ENCODE data around the gene CCDC191. TPM values are rescaled to one million over a fixed set of nuclear protein-coding genes. Genes with fewer than 3 reads are reported as not detected.

The CCDC191 gene, protein sequence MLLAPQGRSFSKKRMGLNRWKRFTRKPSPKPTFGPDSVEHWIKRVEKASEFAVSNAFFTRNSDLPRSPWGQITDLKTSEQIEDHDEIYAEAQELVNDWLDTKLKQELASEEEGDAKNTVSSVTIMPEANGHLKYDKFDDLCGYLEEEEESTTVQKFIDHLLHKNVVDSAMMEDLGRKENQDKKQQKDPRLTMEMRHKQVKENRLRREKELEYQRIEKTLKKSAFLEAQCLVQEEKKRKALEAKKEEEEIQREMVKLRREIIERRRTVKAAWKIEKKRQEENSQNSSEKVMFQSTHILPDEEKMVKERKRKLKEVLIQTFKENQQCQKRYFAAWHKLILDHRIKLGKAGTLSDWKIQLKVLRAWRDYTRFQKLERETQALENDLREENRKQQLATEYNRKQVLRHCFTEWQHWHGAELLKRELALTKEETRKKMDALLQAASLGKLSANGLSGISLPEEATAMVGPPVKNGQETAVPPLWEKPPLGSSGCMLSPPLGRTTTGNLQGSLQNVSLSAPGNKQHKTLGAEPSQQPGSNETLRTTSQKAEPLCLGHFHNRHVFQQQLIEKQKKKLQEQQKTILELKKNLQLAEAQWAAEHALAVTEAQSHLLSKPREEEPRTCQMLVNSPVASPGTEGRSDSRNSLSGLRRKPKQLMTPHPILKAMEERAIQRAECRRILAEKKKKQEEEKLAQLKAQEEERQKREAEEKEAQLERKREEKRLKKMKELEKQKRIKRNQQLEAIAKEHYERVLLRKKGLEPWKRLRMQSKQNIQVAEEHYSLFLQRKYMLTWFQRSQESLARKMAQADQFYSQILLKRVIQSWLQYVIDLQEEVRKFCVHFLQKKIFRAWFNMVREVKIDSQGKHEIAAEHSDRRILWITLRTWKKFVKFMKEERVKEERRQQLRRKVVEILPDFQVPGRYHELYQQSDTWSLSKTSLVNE
- 4.5 and 5.4 TPM in 2 replicates for total RNA-seq
- long read RNA-seq, partial matches to known transcripts = 1 of 8 reads
- long read RNA-seq, other reads (novel, unspliced or antisense) = 7 of 8 reads

- Mint-ChIP-seq H3K4me1 (peaks cover 32% of the 10 kb centered on the region), H3K9me3 (no peaks in the 10 kb centered on the region), H3K27me3 (ENCODE audit: low read depth) (no peaks in the 10 kb centered on the region), H3K4me3 (peak within 1 kb of the TSS; percentile 94), H3K27ac (ENCODE audit: unreplicated experiment) (peak within 1 kb of the TSS; percentile 97), H3K36me3 (ENCODE audit: low read depth) (no peaks in the 10 kb centered on the region)
- DNase-seq (ENCODE audit: low read depth, low spot score) = peak; percentile 90
- TF ChIP-seq CTCF (conservative IDR thresholded peaks at IDR 0.05) = no peak
Measured at GRCh38 chr3:114056130-114057010, at the start of gene CCDC191, which contains the start of gene QTRT2. TSS of gene CCDC191 (minus strand) at chr3:114056526. CDS start at chr3:114056466, 60 bp downstream. TSS of gene QTRT2 (plus strand) at chr3:114056737. CDS start at chr3:114065258, 8,521 bp downstream.

DNA sequence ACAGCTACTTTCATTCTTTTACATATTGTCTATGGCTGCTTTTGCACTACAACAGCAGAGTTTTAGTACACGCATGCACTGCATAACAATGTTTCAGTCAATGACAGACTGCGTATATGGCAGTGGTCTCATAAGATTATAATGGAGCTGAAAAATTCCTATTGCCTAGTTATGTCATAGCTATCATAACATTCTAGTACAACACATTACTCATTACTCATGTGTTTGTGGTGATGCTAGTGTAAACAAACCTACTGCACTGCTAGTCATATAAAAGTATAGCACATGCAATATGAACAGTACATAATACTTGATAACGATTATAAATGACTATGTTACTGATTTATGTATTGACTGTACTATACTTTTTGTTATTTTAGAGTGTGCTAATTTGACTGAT lies 48.1 kb upstream of the CCDC191 start:
- TF ChIP-seq CTCF (conservative IDR thresholded peaks at IDR 0.05) = no peak
- DNase-seq (ENCODE audit: low read depth, low spot score) = no peak
- no peaks in the 10 kb centered on the region for H3K27me3 Mint-ChIP-seq (ENCODE audit: low read depth)
- no peak overlapping the region for H3K27ac Mint-ChIP-seq (ENCODE audit: unreplicated experiment)
- H3K4me3 Mint-ChIP-seq = no peak overlapping the region
- H3K9me3 Mint-ChIP-seq = no peaks in the 10 kb centered on the region
- peaks cover 11% of the 10 kb centered on the region for H3K4me1 Mint-ChIP-seq
- H3K36me3 Mint-ChIP-seq (ENCODE audit: low read depth) = no peaks in the 10 kb centered on the region

- no peak for DNase-seq (ENCODE audit: low read depth, low spot score)
- Mint-ChIP-seq H3K27me3 (ENCODE audit: low read depth) (no peaks in the 10 kb centered on the region), H3K9me3 (no peaks in the 10 kb centered on the region), H3K36me3 (ENCODE audit: low read depth) (no peaks in the 10 kb centered on the region), H3K4me1 (peaks cover 11% of the 10 kb centered on the region), H3K27ac (ENCODE audit: unreplicated experiment) (no peak overlapping the region), H3K4me3 (no peak overlapping the region)
- TF ChIP-seq CTCF (conservative IDR thresholded peaks at IDR 0.05) = no peak
Measured at GRCh38 chr3:114103858-114104257, 47.5 kb upstream of the CCDC191 start.

DNA sequence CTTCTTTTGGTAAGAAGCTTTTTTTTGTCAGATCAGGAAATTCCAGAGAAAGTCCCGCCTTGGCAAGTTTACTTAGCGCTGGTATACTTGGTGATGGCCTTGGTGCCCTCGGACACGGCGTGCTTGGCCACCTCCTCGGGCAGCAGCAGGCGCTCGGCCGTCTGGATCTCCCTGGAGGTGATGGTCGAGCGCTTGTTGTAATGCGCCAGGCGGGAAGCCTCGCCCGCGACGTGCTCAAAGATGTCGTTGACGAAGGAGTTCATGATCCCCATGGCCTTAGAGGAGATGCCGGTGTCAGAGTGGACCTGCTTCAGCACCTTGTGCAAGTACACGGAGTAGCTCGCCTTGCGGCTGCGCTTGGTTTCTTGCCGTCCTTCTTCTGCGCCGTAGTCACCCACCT lies 46.9 kb upstream of the CCDC191 start:
- TF ChIP-seq CTCF (conservative IDR thresholded peaks at IDR 0.05) = no peak
- Mint-ChIP-seq H3K27ac (ENCODE audit: unreplicated experiment) (no peak overlapping the region), H3K9me3 (no peaks in the 10 kb centered on the region), H3K4me1 (peaks cover 11% of the 10 kb centered on the region), H3K36me3 (ENCODE audit: low read depth) (no peaks in the 10 kb centered on the region), H3K27me3 (ENCODE audit: low read depth) (no peaks in the 10 kb centered on the region), H3K4me3 (no peak overlapping the region)
- no peak for DNase-seq (ENCODE audit: low read depth, low spot score)

- Mint-ChIP-seq H3K36me3 (ENCODE audit: low read depth) (no peaks in the 10 kb centered on the region), H3K9me3 (no peaks in the 10 kb centered on the region), H3K4me1 (peaks cover 11% of the 10 kb centered on the region), H3K27me3 (ENCODE audit: low read depth) (no peaks in the 10 kb centered on the region), H3K27ac (ENCODE audit: unreplicated experiment) (no peak overlapping the region), H3K4me3 (no peak overlapping the region)
- no peak for DNase-seq (ENCODE audit: low read depth, low spot score)
- TF ChIP-seq CTCF (conservative IDR thresholded peaks at IDR 0.05) = no peak
Measured at GRCh38 chr3:114101101-114101500, 44.8 kb upstream of the CCDC191 start.
